Dendritic cell treated with granulocyte-macrophage colony-stimulating factor and Interleukin-4, amounts not matched to agents 40 ng/mL and 50 ng/mL, for 4 days (primary cell): ENCODE results near the gene CCDC122.

ENCODE experiments used
- H3K27ac Mint-ChIP-seq: one replicate; pipeline ENCODE4 v1.8.0; 2022; ENCODE audit warnings: mild to moderate bottlenecking, mixed read lengths
- H3K27me3 Mint-ChIP-seq: one replicate; pipeline ENCODE4 v1.8.0; 2022; ENCODE audit warnings: mild to moderate bottlenecking, mixed read lengths
- H3K36me3 Mint-ChIP-seq: one replicate; pipeline ENCODE4 v1.8.0; 2022; ENCODE audit warnings: low read depth, mixed read lengths
- H3K4me1 Mint-ChIP-seq: one replicate; pipeline ENCODE4 v1.8.0; 2022; ENCODE audit warnings: low read depth, mixed read lengths
- H3K4me3 Mint-ChIP-seq: one replicate; pipeline ENCODE4 v1.8.0; 2022; ENCODE audit warnings: mild to moderate bottlenecking, moderate library complexity, mixed read lengths
- H3K9me3 Mint-ChIP-seq: one replicate; pipeline ENCODE4 v1.8.0; 2022; ENCODE audit warnings: mixed read lengths
- intact Hi-C: fragments of 100-400 bp; cut with micrococcal nuclease; formaldehyde crosslinking; loops from one replicate; pipeline ENCODE4 v1.15.0; 2022

Gene CCDC122

DNA sequence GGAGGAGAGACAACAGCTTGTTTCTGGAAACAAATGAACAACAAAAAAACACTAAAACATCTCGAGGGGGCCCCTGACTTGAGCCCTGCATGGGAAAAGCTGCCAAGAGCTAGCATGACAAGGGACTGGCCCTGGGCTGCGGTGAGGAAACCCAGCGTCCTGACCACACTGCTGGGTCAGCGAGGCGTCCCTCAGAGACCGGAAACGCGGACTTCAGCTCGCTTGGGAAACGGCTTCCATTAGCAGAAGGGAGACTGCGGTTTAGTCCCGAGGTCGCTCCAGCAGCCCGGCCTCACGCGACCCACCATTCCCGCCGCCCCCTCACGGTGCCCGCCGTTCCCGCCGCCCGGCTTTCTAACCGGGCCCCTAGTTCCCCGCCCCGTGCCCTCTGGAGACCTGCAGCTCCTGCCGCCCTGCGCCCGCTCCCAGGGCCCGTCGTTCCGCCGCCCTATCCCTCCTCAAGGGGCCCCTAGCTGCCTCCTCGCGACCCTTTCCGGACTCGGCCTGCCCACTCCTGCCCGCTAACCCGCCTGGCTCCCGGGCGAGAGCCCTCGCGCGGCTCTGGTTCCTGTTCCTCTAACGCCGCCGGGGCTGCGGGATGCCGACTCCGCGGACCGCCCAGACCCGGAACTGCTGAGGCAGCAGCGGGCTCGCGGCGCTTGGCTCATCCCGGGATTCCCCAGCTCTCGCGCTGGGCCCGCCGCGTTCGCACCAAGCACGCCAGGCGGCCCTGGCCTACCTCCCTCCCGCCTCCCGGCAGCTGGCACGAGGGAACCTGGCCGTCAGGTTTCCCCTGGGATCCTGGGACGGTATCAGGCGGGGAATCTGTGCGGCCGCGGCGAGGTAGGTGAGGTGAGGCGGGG is at the start of gene CCDC122:
TSS of gene CCDC122 (minus strand) at position 849 of the 863 bp plus-strand sequence. CDS start 10,364 bp downstream, outside the sequence.
- peaks cover 7% of the 10 kb centered on the region for H3K27me3 Mint-ChIP-seq
- peaks cover 31% of the 10 kb centered on the region for H3K36me3 Mint-ChIP-seq
- H3K4me1 Mint-ChIP-seq, result peaks cover 43% of the 10 kb centered on the region
- intact Hi-C loops, result loop anchor here (5.0 to 10.0 kb wide), 4 partner anchors 402 to 1602 kb away; no protein-coding TSS in a partner anchor
- H3K27ac Mint-ChIP-seq, result peak within 1 kb of the TSS; percentile 100
- H3K4me3 Mint-ChIP-seq, result peak within 1 kb of the TSS; percentile 98
- no peaks in the 10 kb centered on the region for H3K9me3 Mint-ChIP-seq

GRCh38 chr13:43924549-43925245 is 45.2 kb upstream of the CCDC122 start:
- no peak overlapping the region for H3K4me3 Mint-ChIP-seq
- H3K36me3 Mint-ChIP-seq, result no peaks in the 10 kb centered on the region
- intact Hi-C loops, result no loop called here
- H3K4me1 Mint-ChIP-seq, result peaks cover 12% of the 10 kb centered on the region
- no peak overlapping the region for H3K27ac Mint-ChIP-seq
- no peaks in the 10 kb centered on the region for H3K9me3 Mint-ChIP-seq
- peaks cover 86% of the 10 kb centered on the region for H3K27me3 Mint-ChIP-seq

DNA sequence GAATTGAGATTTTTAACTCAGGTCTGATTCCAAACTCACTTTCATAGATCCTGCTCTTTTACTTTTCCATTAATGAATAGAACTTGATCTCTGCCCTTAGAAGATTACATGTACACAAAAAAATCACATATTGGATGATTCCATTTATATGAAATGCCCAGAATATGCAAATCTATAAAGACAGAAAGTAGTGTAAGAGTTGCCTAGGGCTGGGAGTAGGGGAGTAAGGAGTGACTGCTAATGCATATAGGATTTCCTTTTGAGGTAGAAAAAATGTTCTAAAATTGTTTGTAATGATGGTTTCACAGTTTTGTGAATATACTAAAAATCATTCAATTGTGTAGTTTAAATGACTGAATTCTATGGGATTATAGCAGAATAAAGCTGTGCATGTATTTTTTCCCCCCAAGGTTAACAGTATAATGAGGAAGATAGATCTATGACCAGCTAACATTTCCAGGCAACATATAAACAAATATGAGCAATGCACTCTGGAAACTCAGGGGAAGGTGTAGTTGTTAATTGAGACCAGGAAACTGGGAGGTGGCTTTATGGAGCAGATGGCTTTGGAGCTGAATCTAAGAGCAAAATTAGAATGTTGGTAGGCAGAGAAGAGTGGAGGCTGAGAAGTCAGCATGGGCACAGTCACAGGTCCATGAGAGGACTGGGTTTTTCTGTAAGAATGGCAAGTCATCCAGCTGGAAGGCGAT is 41.6 kb upstream of the CCDC122 start:
- Mint-ChIP-seq H3K36me3 (no peaks in the 10 kb centered on the region), H3K4me3 (no peak overlapping the region), H3K27me3 (peaks cover 83% of the 10 kb centered on the region), H3K4me1 (peaks cover 12% of the 10 kb centered on the region), H3K27ac (no peak overlapping the region), H3K9me3 (no peaks in the 10 kb centered on the region)
- intact Hi-C loops, result no loop called here

GRCh38 chr13:43918636-43919035 is 39.1 kb upstream of the CCDC122 start:
- Mint-ChIP-seq H3K27ac (no peak overlapping the region), H3K4me3 (no peak overlapping the region), H3K4me1 (no peaks in the 10 kb centered on the region)

DNA sequence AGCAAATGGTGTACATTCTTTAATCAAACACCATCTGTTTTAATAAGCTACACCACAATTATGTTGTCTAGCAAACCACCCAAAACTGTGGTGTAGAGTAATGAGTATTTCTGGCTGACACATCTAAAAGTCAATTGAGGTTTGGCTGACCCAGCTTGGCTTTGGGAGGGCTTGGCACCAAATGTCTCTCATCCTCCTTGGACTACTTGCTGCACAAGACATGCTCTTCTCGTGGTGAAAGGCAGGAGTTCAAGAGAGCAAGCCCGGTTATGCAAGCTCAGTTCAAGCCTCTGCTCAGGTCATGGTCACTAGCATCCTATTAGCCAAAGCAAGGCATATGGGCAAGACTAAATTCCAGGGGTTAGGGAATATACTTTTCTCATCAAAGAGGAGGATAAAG is 37.3 kb upstream of the CCDC122 start:
- H3K4me1 Mint-ChIP-seq, result no peaks in the 10 kb centered on the region
- H3K4me3 Mint-ChIP-seq, result no peak overlapping the region
- H3K9me3 Mint-ChIP-seq, result no peaks in the 10 kb centered on the region
- intact Hi-C loops, result no loop called here
- H3K27me3 Mint-ChIP-seq, result peaks cover 87% of the 10 kb centered on the region
- H3K36me3 Mint-ChIP-seq, result no peaks in the 10 kb centered on the region
- no peak overlapping the region for H3K27ac Mint-ChIP-seq

More at GRCh38 chr13:43918636-43919035, 39.1 kb upstream of the CCDC122 start:
- no peaks in the 10 kb centered on the region for H3K9me3 Mint-ChIP-seq
- intact Hi-C loops, result no loop called here
- H3K36me3 Mint-ChIP-seq, result no peaks in the 10 kb centered on the region
- H3K27me3 Mint-ChIP-seq, result peaks cover 80% of the 10 kb centered on the region

DNA sequence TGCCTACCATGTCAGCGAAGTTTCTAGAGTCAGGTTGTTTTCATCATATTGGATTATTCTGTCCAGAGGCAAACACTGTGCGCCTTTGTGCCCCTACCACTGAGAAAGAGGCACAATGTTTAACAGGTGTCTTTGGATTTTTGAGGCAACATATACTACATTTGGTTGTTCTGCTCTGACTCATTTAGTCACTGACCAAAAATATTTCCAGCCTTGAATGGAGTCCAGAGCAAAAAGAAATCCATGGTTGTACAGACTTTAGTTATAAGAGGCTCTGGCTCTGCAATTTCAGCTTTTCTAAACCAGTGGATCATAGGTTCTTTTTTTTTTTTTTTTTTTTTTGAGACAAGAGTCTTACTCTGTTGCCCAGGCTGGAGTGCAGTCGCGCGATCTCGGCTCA is 35.9 kb upstream of the CCDC122 start:
- Mint-ChIP-seq H3K27me3 (peaks cover 82% of the 10 kb centered on the region), H3K27ac (no peak overlapping the region), H3K36me3 (no peaks in the 10 kb centered on the region), H3K9me3 (no peaks in the 10 kb centered on the region), H3K4me1 (no peaks in the 10 kb centered on the region), H3K4me3 (no peak overlapping the region)
- intact Hi-C loops, result no loop called here

DNA sequence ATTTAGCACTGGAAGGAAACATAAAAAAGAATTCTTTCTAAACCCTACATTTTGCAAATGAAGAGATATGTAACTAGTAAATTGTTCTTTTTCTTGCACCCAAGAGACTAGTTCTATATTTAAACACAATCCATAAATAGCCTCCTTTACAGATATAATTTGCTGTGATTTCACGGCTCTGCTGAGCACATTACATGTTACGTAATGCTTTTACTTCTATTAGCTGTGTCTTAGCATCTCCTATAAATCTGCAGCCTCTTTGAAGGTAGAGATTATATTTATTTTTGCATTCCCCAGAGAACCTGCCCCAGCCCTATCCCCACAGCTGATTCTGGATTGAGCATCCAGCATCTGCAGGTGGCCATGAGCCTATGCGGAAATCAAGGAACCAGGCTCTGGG is 32.3 kb upstream of the CCDC122 start:
- H3K4me1 Mint-ChIP-seq, result no peaks in the 10 kb centered on the region
- intact Hi-C loops, result no loop called here
- no peaks in the 10 kb centered on the region for H3K36me3 Mint-ChIP-seq
- no peak overlapping the region for H3K4me3 Mint-ChIP-seq
- no peaks in the 10 kb centered on the region for H3K9me3 Mint-ChIP-seq
- no peak overlapping the region for H3K27ac Mint-ChIP-seq
- H3K27me3 Mint-ChIP-seq, result peaks cover 79% of the 10 kb centered on the region

- no peak overlapping the region for H3K27ac Mint-ChIP-seq
- peaks cover 81% of the 10 kb centered on the region for H3K27me3 Mint-ChIP-seq
- no peak overlapping the region for H3K4me3 Mint-ChIP-seq
- intact Hi-C loops, result no loop called here
- no peaks in the 10 kb centered on the region for H3K36me3 Mint-ChIP-seq
- no peaks in the 10 kb centered on the region for H3K4me1 Mint-ChIP-seq
- no peaks in the 10 kb centered on the region for H3K9me3 Mint-ChIP-seq
Measured at GRCh38 chr13:43911278-43911677, 31.7 kb upstream of the CCDC122 start.

- Mint-ChIP-seq H3K4me3 (no peak overlapping the region), H3K27ac (no peak overlapping the region), H3K27me3 (peaks cover 79% of the 10 kb centered on the region), H3K9me3 (no peaks in the 10 kb centered on the region), H3K36me3 (no peaks in the 10 kb centered on the region), H3K4me1 (no peaks in the 10 kb centered on the region)
- intact Hi-C loops, result no loop called here
Measured at GRCh38 chr13:43910856-43911255, 31.3 kb upstream of the CCDC122 start.

GRCh38 chr13:43908156-43909126 is 28.9 kb upstream of the CCDC122 start:
- H3K4me3 Mint-ChIP-seq, result no peak overlapping the region
- intact Hi-C loops, result loop anchor here (1.0 to 5.0 kb wide), 2 partner anchors 530 to 1064 kb away; no protein-coding TSS in a partner anchor
- H3K9me3 Mint-ChIP-seq, result no peaks in the 10 kb centered on the region

DNA sequence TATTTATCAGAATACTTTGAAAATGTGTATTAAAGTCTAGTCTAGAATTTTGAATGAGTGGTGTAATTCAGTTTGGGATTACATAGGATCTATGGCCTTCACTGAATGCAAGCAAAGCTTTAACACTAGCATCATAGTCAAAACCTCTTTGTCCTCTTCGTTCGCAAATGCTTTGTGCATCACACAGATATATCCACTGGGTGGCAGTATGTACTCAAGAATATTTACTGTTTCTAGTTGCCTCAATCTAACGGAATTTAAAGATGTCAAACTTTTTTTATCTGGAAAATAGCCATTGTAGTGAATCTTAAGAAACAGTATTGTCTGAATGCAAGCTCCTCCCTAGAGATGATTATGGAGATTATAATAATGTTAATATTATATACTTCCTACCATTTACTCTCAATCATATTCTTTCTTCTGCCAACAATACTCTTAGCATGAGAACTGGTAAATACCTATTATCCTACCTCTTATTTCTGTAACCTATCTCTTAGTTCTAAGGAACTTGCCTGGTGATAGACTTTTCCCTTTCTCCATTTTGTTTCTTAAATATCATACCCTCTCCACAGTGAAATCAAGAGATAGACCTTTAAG is 26.0 kb upstream of the CCDC122 start:
- Mint-ChIP-seq H3K4me1 (no peaks in the 10 kb centered on the region), H3K27ac (no peak overlapping the region), H3K27me3 (peaks cover 63% of the 10 kb centered on the region), H3K9me3 (no peaks in the 10 kb centered on the region), H3K36me3 (no peaks in the 10 kb centered on the region), H3K4me3 (no peak overlapping the region)
- intact Hi-C loops, result loop anchor here (2.0 to 5.0 kb wide), 3 partner anchors 145 to 1067 kb away; no protein-coding TSS in a partner anchor

More at GRCh38 chr13:43908156-43909126, 28.9 kb upstream of the CCDC122 start:
- H3K27me3 Mint-ChIP-seq, result peaks cover 70% of the 10 kb centered on the region
- H3K27ac Mint-ChIP-seq, result no peak overlapping the region
- no peaks in the 10 kb centered on the region for H3K4me1 Mint-ChIP-seq
- H3K36me3 Mint-ChIP-seq, result no peaks in the 10 kb centered on the region

GRCh38 chr13:43895940-43896339 is 16.4 kb upstream of the CCDC122 start:
- intact Hi-C loops, result no loop called here
- Mint-ChIP-seq H3K9me3 (no peaks in the 10 kb centered on the region), H3K27me3 (peaks cover 6% of the 10 kb centered on the region), H3K36me3 (peaks cover 49% of the 10 kb centered on the region), H3K4me3 (no peak overlapping the region), H3K27ac (no peak overlapping the region), H3K4me1 (peaks cover 9% of the 10 kb centered on the region)
